ENCODE results near the gene CNPY1. TPM values are rescaled to one million over a fixed set of nuclear protein-coding genes. Genes with fewer than 3 reads are reported as not detected.

The CNPY1 gene
- total and polyA plus RNA-seq, 9 of the 15 experiments (the other 6 are each of a cell fraction or from before 2014, with no cell fraction given), result not detected

GRCh38 chr7:155590215-155591018, 44.1 kb upstream of the CNPY1 start (continued):
- TF ChIP-seq E2F8 (IDR thresholded peaks at IDR 0.05; ENCODE audit: low read depth, partially characterized antibody) (no peak), RBM15 (IDR thresholded peaks at IDR 0.05; ENCODE audit: insufficient read depth, low read length) (no peak), ZNF444 (CRISPR knock-in tag; IDR thresholded peaks at IDR 0.05) (no peak), ARNT (IDR thresholded peaks at IDR 0.05) (no peak), RBM22 (IDR thresholded peaks at IDR 0.05; ENCODE audit: low read depth, low read length, poor library complexity, severe bottlenecking) (no peak), PREB (CRISPR knock-in tag; IDR thresholded peaks at IDR 0.05) (0 out of 2 replicates have a peak, but pooled peaks have one; percentile 8), FOXM1 (IDR thresholded peaks at IDR 0.05; ENCODE audit: low read depth) (no peak), FOXM1 (CRISPR knock-in tag; IDR thresholded peaks at IDR 0.05; ENCODE audit: low read depth) (no peak), MCM5 (IDR thresholded peaks at IDR 0.05; ENCODE audit: low read depth) (no peak), MTF1 (CRISPR knock-in tag; IDR thresholded peaks at IDR 0.05; ENCODE audit: borderline replicate concordance) (no peak), CBX8 (IDR thresholded peaks at IDR 0.05; ENCODE audit: borderline replicate concordance, extremely low read depth, low read depth, low read length, poor library complexity, severe bottlenecking) (no peak)
- TF ChIP-seq, protein P1, sequence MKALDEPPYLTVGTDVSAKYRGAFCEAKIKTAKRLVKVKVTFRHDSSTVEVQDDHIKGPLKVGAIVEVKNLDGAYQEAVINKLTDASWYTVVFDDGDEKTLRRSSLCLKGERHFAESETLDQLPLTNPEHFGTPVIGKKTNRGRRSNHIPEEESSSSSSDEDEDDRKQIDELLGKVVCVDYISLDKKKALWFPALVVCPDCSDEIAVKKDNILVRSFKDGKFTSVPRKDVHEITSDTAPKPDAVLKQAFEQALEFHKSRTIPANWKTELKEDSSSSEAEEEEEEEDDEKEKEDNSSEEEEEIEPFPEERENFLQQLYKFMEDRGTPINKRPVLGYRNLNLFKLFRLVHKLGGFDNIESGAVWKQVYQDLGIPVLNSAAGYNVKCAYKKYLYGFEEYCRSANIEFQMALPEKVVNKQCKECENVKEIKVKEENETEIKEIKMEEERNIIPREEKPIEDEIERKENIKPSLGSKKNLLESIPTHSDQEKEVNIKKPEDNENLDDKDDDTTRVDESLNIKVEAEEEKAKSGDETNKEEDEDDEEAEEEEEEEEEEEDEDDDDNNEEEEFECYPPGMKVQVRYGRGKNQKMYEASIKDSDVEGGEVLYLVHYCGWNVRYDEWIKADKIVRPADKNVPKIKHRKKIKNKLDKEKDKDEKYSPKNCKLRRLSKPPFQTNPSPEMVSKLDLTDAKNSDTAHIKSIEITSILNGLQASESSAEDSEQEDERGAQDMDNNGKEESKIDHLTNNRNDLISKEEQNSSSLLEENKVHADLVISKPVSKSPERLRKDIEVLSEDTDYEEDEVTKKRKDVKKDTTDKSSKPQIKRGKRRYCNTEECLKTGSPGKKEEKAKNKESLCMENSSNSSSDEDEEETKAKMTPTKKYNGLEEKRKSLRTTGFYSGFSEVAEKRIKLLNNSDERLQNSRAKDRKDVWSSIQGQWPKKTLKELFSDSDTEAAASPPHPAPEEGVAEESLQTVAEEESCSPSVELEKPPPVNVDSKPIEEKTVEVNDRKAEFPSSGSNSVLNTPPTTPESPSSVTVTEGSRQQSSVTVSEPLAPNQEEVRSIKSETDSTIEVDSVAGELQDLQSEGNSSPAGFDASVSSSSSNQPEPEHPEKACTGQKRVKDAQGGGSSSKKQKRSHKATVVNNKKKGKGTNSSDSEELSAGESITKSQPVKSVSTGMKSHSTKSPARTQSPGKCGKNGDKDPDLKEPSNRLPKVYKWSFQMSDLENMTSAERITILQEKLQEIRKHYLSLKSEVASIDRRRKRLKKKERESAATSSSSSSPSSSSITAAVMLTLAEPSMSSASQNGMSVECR (CRISPR knock-in tag; IDR thresholded peaks at IDR 0.05), result no peak
- TF ChIP-seq, protein P2, sequence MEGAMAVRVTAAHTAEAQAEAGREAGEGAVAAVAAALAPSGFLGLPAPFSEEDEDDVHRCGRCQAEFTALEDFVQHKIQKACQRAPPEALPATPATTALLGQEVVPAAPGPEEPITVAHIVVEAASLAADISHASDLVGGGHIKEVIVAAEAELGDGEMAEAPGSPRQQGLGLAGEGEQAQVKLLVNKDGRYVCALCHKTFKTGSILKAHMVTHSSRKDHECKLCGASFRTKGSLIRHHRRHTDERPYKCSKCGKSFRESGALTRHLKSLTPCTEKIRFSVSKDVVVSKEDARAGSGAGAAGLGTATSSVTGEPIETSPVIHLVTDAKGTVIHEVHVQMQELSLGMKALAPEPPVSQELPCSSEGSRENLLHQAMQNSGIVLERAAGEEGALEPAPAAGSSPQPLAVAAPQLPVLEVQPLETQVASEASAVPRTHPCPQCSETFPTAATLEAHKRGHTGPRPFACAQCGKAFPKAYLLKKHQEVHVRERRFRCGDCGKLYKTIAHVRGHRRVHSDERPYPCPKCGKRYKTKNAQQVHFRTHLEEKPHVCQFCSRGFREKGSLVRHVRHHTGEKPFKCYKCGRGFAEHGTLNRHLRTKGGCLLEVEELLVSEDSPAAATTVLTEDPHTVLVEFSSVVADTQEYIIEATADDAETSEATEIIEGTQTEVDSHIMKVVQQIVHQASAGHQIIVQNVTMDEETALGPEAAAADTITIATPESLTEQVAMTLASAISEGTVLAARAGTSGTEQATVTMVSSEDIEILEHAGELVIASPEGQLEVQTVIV (CRISPR knock-in tag; IDR thresholded peaks at IDR 0.05; ENCODE audit: borderline replicate concordance), result no peak

All from K562 (cell line).